ENCODE results near the gene INTS2. TPM values are rescaled to one million over a fixed set of nuclear protein-coding genes. Genes with fewer than 3 reads are reported as not detected.

Gene INTS2
- total and polyA plus RNA-seq, 2 donors = 3.9 to 13.1 TPM

- WGBS = 99% methylated on average over 3 of the region's 3 CpGs
- Histone ChIP-seq H3K9me3 (ENCODE audit: control insufficient read depth in 2 of 2, insufficient read depth in 1 of 2, low read length in 1 of 2) (no peaks in the 10 kb centered on the region), H3K27me3 (ENCODE audit: control insufficient read depth in 2 of 2, insufficient read depth in 1 of 2, low read length in 1 of 2) (no peaks in the 10 kb centered on the region), H3K4me3 (ENCODE audit: low read length in 2 of 2) (no peak overlapping the region), H3K4me1 (ENCODE audit: control insufficient read depth in 2 of 2, insufficient read depth in 2 of 2, low read length in 2 of 2) (no peaks in the 10 kb centered on the region), H3K36me3 (ENCODE audit: control insufficient read depth in 2 of 2, insufficient read depth in 2 of 2, low read length in 1 of 2) (peaks cover 16 to 25% of the 10 kb centered on the region in 2 donors), H3K27ac (ENCODE audit: low read depth in 1 of 2, low read length in 1 of 2) (no peak overlapping the region)
- DNase-seq (ENCODE audit: low read depth in 6 of 9, low spot score in 9 of 9) = no peak
These were observed 48.7 kb downstream of the INTS2 start for GRCh38 chr17:61878984-61879612.

DNA sequence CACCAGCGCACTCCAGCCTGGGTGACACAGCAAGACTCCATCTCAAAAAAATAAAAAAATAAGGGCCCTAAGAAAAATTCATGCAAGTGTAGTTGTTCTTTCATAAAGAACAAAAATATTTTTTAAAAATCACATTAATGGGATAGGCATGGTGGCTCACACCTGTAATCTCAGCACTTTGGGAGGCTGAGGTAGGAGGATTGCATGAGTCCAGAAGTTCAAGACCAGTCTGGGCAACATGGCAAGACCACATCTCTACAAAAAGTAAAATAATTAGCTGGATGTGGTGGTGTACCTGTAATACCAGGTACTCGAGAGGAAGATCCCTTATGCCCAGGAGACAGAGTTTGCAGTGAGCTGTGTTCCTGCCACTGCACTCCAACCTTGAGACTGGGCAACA lies 49.3 kb downstream of the INTS2 start:
- no peaks in the 10 kb centered on the region for H3K4me1 ChIP-seq (ENCODE audit: control insufficient read depth in 2 of 2, insufficient read depth in 2 of 2, low read length in 2 of 2)
- DNase-seq (ENCODE audit: low read depth in 6 of 9, low spot score in 9 of 9) = no peak
- 66% methylated on average over 2 of the region's 2 CpGs for WGBS
- H3K9me3 ChIP-seq (ENCODE audit: control insufficient read depth in 2 of 2, insufficient read depth in 1 of 2, low read length in 1 of 2) = no peaks in the 10 kb centered on the region
- no peaks in the 10 kb centered on the region for H3K27me3 ChIP-seq (ENCODE audit: control insufficient read depth in 2 of 2, insufficient read depth in 1 of 2, low read length in 1 of 2)
- no peak overlapping the region for H3K27ac ChIP-seq (ENCODE audit: low read depth in 1 of 2, low read length in 1 of 2)
- peaks cover 15 to 22% of the 10 kb centered on the region in 2 donors for H3K36me3 ChIP-seq (ENCODE audit: control insufficient read depth in 2 of 2, insufficient read depth in 2 of 2, low read length in 1 of 2)
- no peak overlapping the region for H3K4me3 ChIP-seq (ENCODE audit: low read length in 2 of 2)

GRCh38 chr17:61877837-61878236 lies 49.9 kb downstream of the INTS2 start:
- no peaks in the 10 kb centered on the region for H3K9me3 ChIP-seq (ENCODE audit: control insufficient read depth in 2 of 2, insufficient read depth in 1 of 2, low read length in 1 of 2)

GRCh38 chr17:61875804-61876203 lies 52.0 kb downstream of the INTS2 start:
- Histone ChIP-seq H3K36me3 (ENCODE audit: control insufficient read depth in 2 of 2, insufficient read depth in 2 of 2, low read length in 1 of 2) (peaks cover 14 to 22% of the 10 kb centered on the region in 2 donors), H3K27ac (ENCODE audit: low read depth in 1 of 2, low read length in 1 of 2) (no peak overlapping the region), H3K27me3 (ENCODE audit: control insufficient read depth in 2 of 2, insufficient read depth in 1 of 2, low read length in 1 of 2) (no peaks in the 10 kb centered on the region), H3K4me3 (ENCODE audit: low read length in 2 of 2) (no peak overlapping the region), H3K4me1 (ENCODE audit: control insufficient read depth in 2 of 2, insufficient read depth in 2 of 2, low read length in 2 of 2) (no peaks in the 10 kb centered on the region), H3K9me3 (ENCODE audit: control insufficient read depth in 2 of 2, insufficient read depth in 1 of 2, low read length in 1 of 2) (no peaks in the 10 kb centered on the region)
- 97% methylated on average over 3 of the region's 3 CpGs for WGBS
- DNase-seq (ENCODE audit: low read depth in 6 of 9, low spot score in 9 of 9) = no peak

More at GRCh38 chr17:61877837-61878236, 49.9 kb downstream of the INTS2 start:
- Histone ChIP-seq H3K36me3 (ENCODE audit: control insufficient read depth in 2 of 2, insufficient read depth in 2 of 2, low read length in 1 of 2) (peaks cover 11 to 22% of the 10 kb centered on the region in 2 donors), H3K27ac (ENCODE audit: low read depth in 1 of 2, low read length in 1 of 2) (no peak overlapping the region), H3K27me3 (ENCODE audit: control insufficient read depth in 2 of 2, insufficient read depth in 1 of 2, low read length in 1 of 2) (no peaks in the 10 kb centered on the region), H3K4me3 (ENCODE audit: low read length in 2 of 2) (no peak overlapping the region), H3K4me1 (ENCODE audit: control insufficient read depth in 2 of 2, insufficient read depth in 2 of 2, low read length in 2 of 2) (no peaks in the 10 kb centered on the region)
- DNase-seq (ENCODE audit: low read depth in 6 of 9, low spot score in 9 of 9) = no peak
- 97% methylated on average over 2 of the region's 2 CpGs for WGBS

GRCh38 chr17:61875285-61875684 lies 52.5 kb downstream of the INTS2 start:
- Histone ChIP-seq H3K4me3 (ENCODE audit: low read length in 2 of 2) (no peak overlapping the region), H3K27me3 (ENCODE audit: control insufficient read depth in 2 of 2, insufficient read depth in 1 of 2, low read length in 1 of 2) (no peaks in the 10 kb centered on the region), H3K27ac (ENCODE audit: low read depth in 1 of 2, low read length in 1 of 2) (no peak overlapping the region), H3K36me3 (ENCODE audit: control insufficient read depth in 2 of 2, insufficient read depth in 2 of 2, low read length in 1 of 2) (peaks cover 11 to 21% of the 10 kb centered on the region in 2 donors), H3K9me3 (ENCODE audit: control insufficient read depth in 2 of 2, insufficient read depth in 1 of 2, low read length in 1 of 2) (no peaks in the 10 kb centered on the region), H3K4me1 (ENCODE audit: control insufficient read depth in 2 of 2, insufficient read depth in 2 of 2, low read length in 2 of 2) (no peaks in the 10 kb centered on the region)
- WGBS = 57% methylated on average over 1 of the region's 1 CpG
- DNase-seq (ENCODE audit: low read depth in 6 of 9, low spot score in 9 of 9) = no peak

GRCh38 chr17:61874075-61874474 lies 53.7 kb downstream of the INTS2 start:
- DNase-seq (ENCODE audit: low read depth in 6 of 9, low spot score in 9 of 9) = no peak
- 98% methylated on average over 2 of the region's 2 CpGs for WGBS
- H3K4me3 ChIP-seq (ENCODE audit: low read length in 2 of 2) = no peak overlapping the region
- H3K36me3 ChIP-seq (ENCODE audit: control insufficient read depth in 2 of 2, insufficient read depth in 2 of 2, low read length in 1 of 2) = peaks cover 7 to 23% of the 10 kb centered on the region in 2 donors
- no peaks in the 10 kb centered on the region for H3K9me3 ChIP-seq (ENCODE audit: control insufficient read depth in 2 of 2, insufficient read depth in 1 of 2, low read length in 1 of 2)
- H3K27ac ChIP-seq (ENCODE audit: low read depth in 1 of 2, low read length in 1 of 2) = no peak overlapping the region
- H3K4me1 ChIP-seq (ENCODE audit: control insufficient read depth in 2 of 2, insufficient read depth in 2 of 2, low read length in 2 of 2) = no peaks in the 10 kb centered on the region
- H3K27me3 ChIP-seq (ENCODE audit: control insufficient read depth in 2 of 2, insufficient read depth in 1 of 2, low read length in 1 of 2) = no peaks in the 10 kb centered on the region

GRCh38 chr17:61872099-61872498 lies 55.7 kb downstream of the INTS2 start:
- H3K36me3 ChIP-seq (ENCODE audit: control insufficient read depth in 2 of 2, insufficient read depth in 2 of 2, low read length in 1 of 2) = peaks cover 7 to 24% of the 10 kb centered on the region in 2 donors
- 99% methylated on average over 3 of the region's 3 CpGs for WGBS
- no peak overlapping the region for H3K4me3 ChIP-seq (ENCODE audit: low read length in 2 of 2)
- H3K4me1 ChIP-seq (ENCODE audit: control insufficient read depth in 2 of 2, insufficient read depth in 2 of 2, low read length in 2 of 2) = no peaks in the 10 kb centered on the region
- H3K27ac ChIP-seq (ENCODE audit: low read depth in 1 of 2, low read length in 1 of 2) = no peak overlapping the region
- H3K27me3 ChIP-seq (ENCODE audit: control insufficient read depth in 2 of 2, insufficient read depth in 1 of 2, low read length in 1 of 2) = no peaks in the 10 kb centered on the region
- DNase-seq (ENCODE audit: low read depth in 6 of 9, low spot score in 9 of 9) = no peak
- no peaks in the 10 kb centered on the region for H3K9me3 ChIP-seq (ENCODE audit: control insufficient read depth in 2 of 2, insufficient read depth in 1 of 2, low read length in 1 of 2)

- Histone ChIP-seq H3K4me1 (ENCODE audit: control insufficient read depth in 2 of 2, insufficient read depth in 2 of 2, low read length in 2 of 2) (no peaks in the 10 kb centered on the region), H3K9me3 (ENCODE audit: control insufficient read depth in 2 of 2, insufficient read depth in 1 of 2, low read length in 1 of 2) (no peaks in the 10 kb centered on the region), H3K27me3 (ENCODE audit: control insufficient read depth in 2 of 2, insufficient read depth in 1 of 2, low read length in 1 of 2) (no peaks in the 10 kb centered on the region), H3K4me3 (ENCODE audit: low read length in 2 of 2) (no peak overlapping the region), H3K36me3 (ENCODE audit: control insufficient read depth in 2 of 2, insufficient read depth in 2 of 2, low read length in 1 of 2) (peaks cover 3 to 18% of the 10 kb centered on the region in 2 donors), H3K27ac (ENCODE audit: low read depth in 1 of 2, low read length in 1 of 2) (no peak overlapping the region)
- DNase-seq (ENCODE audit: low read depth in 6 of 9, low spot score in 9 of 9) = no peak
- WGBS = 97% methylated on average over 3 of the region's 3 CpGs
These were observed 58.6 kb downstream of the INTS2 start for GRCh38 chr17:61869138-61869537.

DNA sequence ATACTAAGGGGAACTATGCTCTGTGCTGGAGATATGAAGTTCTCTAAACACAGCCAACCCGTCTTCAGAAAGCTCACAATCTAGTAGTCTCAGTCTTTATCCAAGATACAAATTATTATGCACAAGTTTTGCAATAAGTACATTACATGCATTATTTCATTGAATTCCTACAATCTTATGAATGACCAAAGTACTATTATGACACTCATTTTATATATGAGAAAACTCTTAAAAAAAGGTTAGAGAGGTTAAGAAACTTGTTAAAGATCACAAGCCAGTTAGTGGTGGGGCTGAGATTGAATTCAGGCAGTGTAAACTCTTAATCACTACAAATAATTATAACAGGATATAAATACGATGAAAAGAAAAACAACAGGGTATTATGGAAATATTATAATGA lies 59.7 kb downstream of the INTS2 start:
- Histone ChIP-seq H3K4me1 (ENCODE audit: control insufficient read depth in 2 of 2, insufficient read depth in 2 of 2, low read length in 2 of 2) (no peaks in the 10 kb centered on the region), H3K27me3 (ENCODE audit: control insufficient read depth in 2 of 2, insufficient read depth in 1 of 2, low read length in 1 of 2) (no peaks in the 10 kb centered on the region), H3K9me3 (ENCODE audit: control insufficient read depth in 2 of 2, insufficient read depth in 1 of 2, low read length in 1 of 2) (no peaks in the 10 kb centered on the region), H3K27ac (ENCODE audit: low read depth in 1 of 2, low read length in 1 of 2) (no peak overlapping the region), H3K4me3 (ENCODE audit: low read length in 2 of 2) (no peak overlapping the region), H3K36me3 (ENCODE audit: control insufficient read depth in 2 of 2, insufficient read depth in 2 of 2, low read length in 1 of 2) (peaks cover 3 to 18% of the 10 kb centered on the region in 2 donors)
- 99% methylated on average over 2 of the region's 2 CpGs for WGBS
- no peak for DNase-seq (ENCODE audit: low read depth in 6 of 9, low spot score in 9 of 9)

All from thymus (tissue), 11 donors.